GM12892 (cell line): ENCODE data around the gene ZNF579.
"Not testable (repeated sequence)": the region's sequence is repeated elsewhere in the genome, so short reads cannot be mapped to it uniquely, and the experiment has no call there.

ENCODE experiments used
- DNase-seq: peaks from one replicate; pipeline ENCODE4 v3.0.0; 2011; ENCODE audit not compliant: insufficient read length
- FAIRE-seq: peaks from 2 replicates; lab custom pipeline; 2011; peaks lifted over from hg19 to GRCh38; lab: Jason Lieb, UNC
- POLR2A ChIP-seq: IDR thresholded peaks from 2 replicates; pipeline ENCODE4 v1.6.1; 2011; ENCODE audit warnings: low read depth, low read length, control low read depth
- POLR2AphosphoS5 ChIP-seq: IDR thresholded peaks from 2 replicates; pipeline ENCODE4 v1.6.1; 2011; ENCODE audit warnings: low read depth, low read length, control low read depth
- TAF1 ChIP-seq: IDR thresholded peaks from 2 replicates; pipeline ENCODE4 v1.6.1; 2011; ENCODE audit warnings: low read depth, mild to moderate bottlenecking, control low read depth, low read length, borderline replicate concordance

ZNF579 gene

GRCh38 chr19:55578761-55579747 is 1.6 kb downstream of the ZNF579 start:
- TF ChIP-seq POLR2A (no peak), TAF1 (no peak), POLR2AphosphoS5 (no peak)
- FAIRE-seq = no peak

GRCh38 chr19:55578031-55578760 is 2.5 kb downstream of the ZNF579 start:
- FAIRE-seq = no peak
- no peak for DNase-seq
- TF ChIP-seq POLR2A = no peak
- TF ChIP-seq POLR2AphosphoS5 = no peak
- no peak for TF ChIP-seq TAF1

More at GRCh38 chr19:55578761-55579747, 1.6 kb downstream of the ZNF579 start:
- no peak for DNase-seq

- FAIRE-seq (no peak), DNase-seq (no peak)
- TF ChIP-seq POLR2A = no peak
- no peak for TF ChIP-seq POLR2AphosphoS5
- no peak for TF ChIP-seq TAF1
Measured at GRCh38 chr19:55576746-55577145, 3.9 kb downstream of the ZNF579 start.

- FAIRE-seq, DNase-seq: not testable (repeated sequence)
Measured at GRCh38 chr19:55573929-55574328, 6.7 kb downstream of the ZNF579 start.

- not testable (repeated sequence) for DNase-seq, FAIRE-seq
Measured at GRCh38 chr19:55569477-55569876, 11.2 kb downstream of the ZNF579 start.

- FAIRE-seq = no peak
- no peak for TF ChIP-seq TAF1
- no peak for TF ChIP-seq POLR2A
- no peak for TF ChIP-seq POLR2AphosphoS5
- DNase-seq = no peak
Measured at GRCh38 chr19:55567708-55568328, 12.8 kb downstream of the ZNF579 start.

- DNase-seq (no peak), FAIRE-seq (no peak)
- TF ChIP-seq POLR2A = no peak
- TF ChIP-seq POLR2AphosphoS5 = no peak
- TF ChIP-seq TAF1 = no peak
Measured at GRCh38 chr19:55566823-55567222, 13.8 kb downstream of the ZNF579 start.

GRCh38 chr19:55563261-55563690 is 17.4 kb downstream of the ZNF579 start:
- TF ChIP-seq POLR2AphosphoS5 (no peak), TAF1 (no peak), POLR2A (no peak)
- DNase-seq (no peak), FAIRE-seq (no peak)

- FAIRE-seq = no peak
- no peak for TF ChIP-seq POLR2A
- TF ChIP-seq TAF1 = no peak
- TF ChIP-seq POLR2AphosphoS5 = no peak
Measured at GRCh38 chr19:55559684-55560083, 21.0 kb downstream of the ZNF579 start.

GRCh38 chr19:55554741-55555152 is 25.9 kb downstream of the ZNF579 start:
- TF ChIP-seq POLR2A (no peak), TAF1 (no peak), POLR2AphosphoS5 (no peak)
- no peak for DNase-seq
- no peak for FAIRE-seq

More at GRCh38 chr19:55559684-55560083, 21.0 kb downstream of the ZNF579 start:
- DNase-seq = no peak

- no peak for FAIRE-seq
- DNase-seq = no peak
- TF ChIP-seq TAF1 (no peak), POLR2AphosphoS5 (no peak), POLR2A (no peak)
Measured at GRCh38 chr19:55554302-55554701, 26.3 kb downstream of the ZNF579 start.
